ENCODE results near the gene FOXL1.

The FOXL1 gene

GRCh38 chr16:86631444-86631843 lies 53.1 kb downstream of the FOXL1 start:
- no peak for DNase-seq (ENCODE audit: low read depth in 2 of 2)
